Uterus (tissue), 2 donors: ENCODE measurements around the gene ITGAV.

Experiments
- CTCF ChIP-seq, 4 experiments: fragments of 200-600 bp in 2 of 4; fragments of 450-650 bp in 2 of 4; sonication (generic) in 2 of 4; IDR thresholded peaks; one replicate each; pipeline ENCODE4 v1.5.1; 2016 to 2019; ENCODE audit warnings: antibody characterized with exemption in 4 of 4, mild to moderate bottlenecking in 2 of 4, moderate library complexity in 1 of 4
- POLR2A ChIP-seq, 2 donors: fragments of 450-650 bp; IDR thresholded peaks; one replicate each; pipeline ENCODE4 v1.6.1; 2016; ENCODE audit warnings: antibody characterized with exemption in 2 of 2, mild to moderate bottlenecking in 1 of 2, moderate library complexity in 1 of 2

GRCh38 chr2:186617771-186618170 lies 27.9 kb downstream of the ITGAV start:
- TF ChIP-seq POLR2A (IDR thresholded peaks at IDR 0.05) (no peak), CTCF (IDR thresholded peaks at IDR 0.05) (no peak)
